ENCODE measurements around the gene CACNA1A. TPM values are rescaled to one million over a fixed set of nuclear protein-coding genes. Genes with fewer than 3 reads are reported as not detected.
A peak's percentile ranks its signal among the peaks of the same experiment; 100 is the strongest.

The CACNA1A gene
- total RNA-seq, 2 experiments from 2014 or later = 0.19 to 0.78 TPM

DNA sequence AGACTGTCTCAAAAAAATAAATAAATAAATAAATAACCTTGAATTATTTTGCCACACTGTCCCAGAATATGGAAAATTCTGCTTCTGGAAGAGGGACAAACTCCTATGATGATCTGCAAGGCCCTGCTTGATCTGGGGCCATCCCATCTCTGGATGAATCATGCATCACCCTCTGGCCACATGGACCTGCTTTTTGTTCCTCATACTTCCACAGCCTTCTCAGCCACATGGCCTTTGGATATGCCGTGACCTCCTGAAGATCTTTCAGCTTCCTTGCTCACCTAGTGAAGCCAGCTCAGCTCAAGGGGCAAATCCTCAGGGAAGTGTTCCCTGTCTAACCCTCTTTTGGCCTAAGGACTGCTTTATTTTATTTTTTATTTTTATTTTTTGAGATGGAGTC lies 345.7 kb downstream of the CACNA1A start:
- no peak overlapping the region for H2AFZ ChIP-seq (ENCODE audit: low read length)
- peaks cover 97% of the 10 kb centered on the region for H3K4me1 ChIP-seq (ENCODE audit: insufficient read depth, low read length, poor library complexity, severe bottlenecking)
- CTCF ChIA-PET (ENCODE audit: unreplicated experiment) = no interaction called here
- POLR2A ChIA-PET = interaction anchor here (0.7 to 2.8 kb wide), 2 partner anchors 8 to 10 kb away, joined by 3 to 7 read pairs; no protein-coding TSS in a partner anchor
- H3K9me2 ChIP-seq (ENCODE audit: insufficient read depth, low read length) = no peaks in the 10 kb centered on the region
- no peaks in the 10 kb centered on the region for H3K36me3 ChIP-seq (ENCODE audit: insufficient read depth, low read length)
- H3K27ac ChIP-seq (ENCODE audit: low read depth, low read length, poor library complexity, severe bottlenecking) = peak overlapping the region; percentile 95
- intact Hi-C loops (cut with micrococcal nuclease; ENCODE audit: unreplicated experiment) = loop anchor here (10.0 kb wide), 1 partner anchor 674 kb away; no protein-coding TSS in a partner anchor
- TF ChIP-seq, protein P1, sequence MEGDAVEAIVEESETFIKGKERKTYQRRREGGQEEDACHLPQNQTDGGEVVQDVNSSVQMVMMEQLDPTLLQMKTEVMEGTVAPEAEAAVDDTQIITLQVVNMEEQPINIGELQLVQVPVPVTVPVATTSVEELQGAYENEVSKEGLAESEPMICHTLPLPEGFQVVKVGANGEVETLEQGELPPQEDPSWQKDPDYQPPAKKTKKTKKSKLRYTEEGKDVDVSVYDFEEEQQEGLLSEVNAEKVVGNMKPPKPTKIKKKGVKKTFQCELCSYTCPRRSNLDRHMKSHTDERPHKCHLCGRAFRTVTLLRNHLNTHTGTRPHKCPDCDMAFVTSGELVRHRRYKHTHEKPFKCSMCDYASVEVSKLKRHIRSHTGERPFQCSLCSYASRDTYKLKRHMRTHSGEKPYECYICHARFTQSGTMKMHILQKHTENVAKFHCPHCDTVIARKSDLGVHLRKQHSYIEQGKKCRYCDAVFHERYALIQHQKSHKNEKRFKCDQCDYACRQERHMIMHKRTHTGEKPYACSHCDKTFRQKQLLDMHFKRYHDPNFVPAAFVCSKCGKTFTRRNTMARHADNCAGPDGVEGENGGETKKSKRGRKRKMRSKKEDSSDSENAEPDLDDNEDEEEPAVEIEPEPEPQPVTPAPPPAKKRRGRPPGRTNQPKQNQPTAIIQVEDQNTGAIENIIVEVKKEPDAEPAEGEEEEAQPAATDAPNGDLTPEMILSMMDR (conservative IDR thresholded peaks at IDR 0.05; ENCODE audit: low read length) = no peak
- DNase-seq (ENCODE audit: low spot score) = no peak
- H3K79me2 ChIP-seq (ENCODE audit: insufficient read depth, low read depth, low read length) = peaks cover 26% of the 10 kb centered on the region; the same call in 1 of the 2 replicates
- BruUV-seq (replicated peaks) = no TSS peak
- peak overlapping the region; percentile 69 for H3K4me3 ChIP-seq (ENCODE audit: low read depth, low read length, poor library complexity, severe bottlenecking)
- H3K9me3 ChIP-seq (ENCODE audit: low read length) = no peaks in the 10 kb centered on the region
- H3K4me2 ChIP-seq (ENCODE audit: low read length) = peak overlapping the region; percentile 29
- H4K20me1 ChIP-seq (ENCODE audit: insufficient read depth, low read length) = no peaks in the 10 kb centered on the region

DNA sequence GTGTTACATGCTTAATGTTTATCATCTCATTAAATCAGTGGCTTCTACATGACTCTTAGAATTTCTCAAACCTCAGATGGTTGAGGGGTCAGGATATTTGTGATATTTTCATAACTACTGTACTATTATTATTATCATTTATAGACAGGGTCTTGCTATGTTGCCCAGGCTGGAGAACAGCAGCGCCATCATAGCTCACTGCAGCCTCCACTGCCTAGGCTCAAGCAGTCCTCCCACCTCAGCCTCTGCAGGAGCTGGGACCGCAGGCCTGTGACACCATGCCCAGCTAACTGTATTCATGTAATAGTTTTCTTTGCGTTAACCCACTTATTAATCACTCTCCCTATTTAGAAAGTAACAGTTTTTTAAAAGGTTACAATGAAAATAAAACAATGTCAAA lies 346.6 kb downstream of the CACNA1A start:
- Histone ChIP-seq H3K4me2 (ENCODE audit: low read length) (peak overlapping the region; percentile 39), H3K9me2 (ENCODE audit: insufficient read depth, low read length) (no peaks in the 10 kb centered on the region), H4K20me1 (ENCODE audit: insufficient read depth, low read length) (no peaks in the 10 kb centered on the region), H3K36me3 (ENCODE audit: insufficient read depth, low read length) (peaks cover 6% of the 10 kb centered on the region), H3K9me3 (ENCODE audit: low read length) (no peaks in the 10 kb centered on the region), H3K79me2 (ENCODE audit: insufficient read depth, low read depth, low read length) (peaks cover 33% of the 10 kb centered on the region; the same call in 1 of the 2 replicates), H3K4me3 (ENCODE audit: low read depth, low read length, poor library complexity, severe bottlenecking) (no peak overlapping the region), H3K4me1 (ENCODE audit: insufficient read depth, low read length, poor library complexity, severe bottlenecking) (peaks cover 93% of the 10 kb centered on the region), H2AFZ (ENCODE audit: low read length) (no peak overlapping the region), H3K27ac (ENCODE audit: low read depth, low read length, poor library complexity, severe bottlenecking) (peak overlapping the region; percentile 95)
- TF ChIP-seq, protein P1 (conservative IDR thresholded peaks at IDR 0.05; ENCODE audit: low read length) = 0 out of 2 replicates have a peak, but pooled peaks have one; percentile 20
- TF ChIP-seq EZH2phosphoT487 (IDR thresholded peaks at IDR 0.05; ENCODE audit: borderline replicate concordance, low read depth, low read length) = no peak
- BruUV-seq (replicated peaks) = no TSS peak
- intact Hi-C loops (cut with micrococcal nuclease; ENCODE audit: unreplicated experiment) = loop anchor here (10.0 kb wide), 1 partner anchor 675 kb away; no protein-coding TSS in a partner anchor
- CTCF ChIA-PET (ENCODE audit: unreplicated experiment) = no interaction called here
- POLR2A ChIA-PET = interaction anchor here (2.8 kb wide), 1 partner anchor 10 kb away, joined by 7 read pairs; no protein-coding TSS in a partner anchor
- no peak for DNase-seq (ENCODE audit: low spot score)
